GM18951 (cell line): Measurements from ENCODE around the gene DRD4.

Experiments used
- POLR2A ChIP-seq: IDR thresholded peaks from 4 replicates; pipeline ENCODE4 v1.6.1; 2011; ENCODE audit warnings: mild to moderate bottlenecking; ENCODE audit not compliant: insufficient read length, insufficient read depth; ENCODE audit errors: extremely low read depth
- in situ Hi-C: fragments of 300-500 bp; cut with MboI; formaldehyde crosslinking; loops from one replicate; pipeline ENCODE4 v1.12.0; 2022; ENCODE audit warnings: low sequenced_read_pairs, mixed read lengths, inconsistent platforms; ENCODE audit not compliant: unreplicated experiment

The DRD4 gene

GRCh38 chr11:636511-637332, at the start of gene DRD4:
Gene DRD4 (plus strand): TSS chr11:637269. CDS start chr11:637305, 36 bp downstream.
- in situ Hi-C loops = no loop called here
- TF ChIP-seq POLR2A = no peak

GRCh38 chr11:587546-587945, 49.5 kb upstream of the DRD4 start:
- no peak for TF ChIP-seq POLR2A
- in situ Hi-C loops = no loop called here

- in situ Hi-C loops = no loop called here
- TF ChIP-seq POLR2A = no peak
These were observed 49.1 kb upstream of the DRD4 start for GRCh38 chr11:587978-588380.

GRCh38 chr11:589798-590197, 47.3 kb upstream of the DRD4 start:
- TF ChIP-seq POLR2A = no peak
- in situ Hi-C loops = no loop called here

GRCh38 chr11:590997-591396, 46.1 kb upstream of the DRD4 start:
- in situ Hi-C loops = no loop called here
- TF ChIP-seq POLR2A = no peak

DNA sequence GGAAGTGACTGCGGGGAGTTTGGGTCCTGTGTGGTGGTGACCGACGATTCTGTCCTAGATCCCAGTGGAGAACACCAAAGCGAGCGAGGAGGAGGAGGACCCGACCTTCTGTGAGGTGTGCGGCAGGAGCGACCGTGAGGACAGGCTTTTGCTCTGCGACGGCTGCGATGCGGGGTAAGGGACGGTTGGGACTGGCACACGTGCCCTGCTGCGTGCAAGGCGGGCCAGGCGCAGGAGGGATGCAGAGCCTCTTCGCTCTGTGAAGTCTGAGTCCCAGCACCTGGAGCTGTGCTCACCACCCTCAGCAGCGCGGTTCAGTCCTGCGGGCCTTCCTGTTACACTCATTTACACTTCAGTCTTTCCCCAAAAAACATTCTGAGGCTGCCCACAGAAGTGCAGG, 44.6 kb upstream of the DRD4 start:
- TF ChIP-seq POLR2A = no peak
- in situ Hi-C loops = no loop called here

GRCh38 chr11:592918-593317, 44.2 kb upstream of the DRD4 start:
- TF ChIP-seq POLR2A = no peak
- in situ Hi-C loops = no loop called here

GRCh38 chr11:593347-593746, 43.7 kb upstream of the DRD4 start:
- TF ChIP-seq POLR2A = no peak
- in situ Hi-C loops = no loop called here

GRCh38 chr11:595400-595799, 41.7 kb upstream of the DRD4 start:
- in situ Hi-C loops = no loop called here
- TF ChIP-seq POLR2A = no peak

- TF ChIP-seq POLR2A = no peak
- in situ Hi-C loops = no loop called here
These were observed 40.7 kb upstream of the DRD4 start for GRCh38 chr11:596374-596773.

DNA sequence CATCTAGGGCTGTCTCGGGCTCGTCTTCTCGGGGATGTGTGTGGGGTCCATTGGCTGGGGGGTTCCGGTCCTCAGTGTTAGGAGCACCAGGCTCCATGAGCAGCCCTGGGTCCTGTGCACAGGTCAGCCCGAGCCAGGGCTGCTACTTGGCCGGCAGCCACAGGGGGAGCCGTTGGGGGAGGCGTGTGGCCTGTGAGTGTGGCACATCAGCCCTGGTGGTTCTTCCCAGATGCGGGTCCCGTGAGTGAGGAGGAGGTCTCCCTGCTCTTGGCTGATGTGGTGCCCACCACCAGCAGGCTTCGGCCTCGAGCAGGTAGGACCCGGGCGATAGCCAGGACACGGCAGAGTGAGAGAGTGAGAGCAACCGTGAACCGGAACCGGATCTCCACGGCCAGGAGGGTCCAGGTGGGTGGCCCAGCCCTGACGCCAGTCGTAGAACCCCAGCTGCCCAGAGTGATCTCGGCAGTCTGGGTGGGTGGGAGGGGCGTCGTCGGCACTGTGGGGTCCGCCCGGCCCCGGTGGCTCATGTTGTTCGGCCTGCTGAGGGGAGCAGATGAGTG, 39.8 kb upstream of the DRD4 start:
- no peak for TF ChIP-seq POLR2A
- in situ Hi-C loops = no loop called here

GRCh38 chr11:598005-598680, 38.9 kb upstream of the DRD4 start:
- TF ChIP-seq POLR2A = peak; percentile 10
- in situ Hi-C loops = no loop called here

GRCh38 chr11:601573-602245, 35.4 kb upstream of the DRD4 start:
- TF ChIP-seq POLR2A = no peak
- in situ Hi-C loops = no loop called here
